HFF-Myc (cell line): ENCODE measurements around the gene PLEKHA6.

Experiments used
- DNase-seq: peaks from one replicate; pipeline ENCODE4 v3.0.0-alpha.2; 2011; ENCODE audit warnings: low read depth; ENCODE audit errors: extremely low read depth
- H3K4me3 ChIP-seq: replicated peaks from 2 replicates; pipeline ENCODE4 v1.5.1; 2011; ENCODE audit warnings: low read depth, mild to moderate bottlenecking, control low read depth, low read length
- TF ChIP-seq, protein P1 (sequence below): IDR thresholded peaks from 2 replicates; pipeline ENCODE4 v1.5.1; 2012; ENCODE audit warnings: mild to moderate bottlenecking, low read depth, low read length, control low read depth; ENCODE audit errors: missing control alignments

The PLEKHA6 gene

DNA sequence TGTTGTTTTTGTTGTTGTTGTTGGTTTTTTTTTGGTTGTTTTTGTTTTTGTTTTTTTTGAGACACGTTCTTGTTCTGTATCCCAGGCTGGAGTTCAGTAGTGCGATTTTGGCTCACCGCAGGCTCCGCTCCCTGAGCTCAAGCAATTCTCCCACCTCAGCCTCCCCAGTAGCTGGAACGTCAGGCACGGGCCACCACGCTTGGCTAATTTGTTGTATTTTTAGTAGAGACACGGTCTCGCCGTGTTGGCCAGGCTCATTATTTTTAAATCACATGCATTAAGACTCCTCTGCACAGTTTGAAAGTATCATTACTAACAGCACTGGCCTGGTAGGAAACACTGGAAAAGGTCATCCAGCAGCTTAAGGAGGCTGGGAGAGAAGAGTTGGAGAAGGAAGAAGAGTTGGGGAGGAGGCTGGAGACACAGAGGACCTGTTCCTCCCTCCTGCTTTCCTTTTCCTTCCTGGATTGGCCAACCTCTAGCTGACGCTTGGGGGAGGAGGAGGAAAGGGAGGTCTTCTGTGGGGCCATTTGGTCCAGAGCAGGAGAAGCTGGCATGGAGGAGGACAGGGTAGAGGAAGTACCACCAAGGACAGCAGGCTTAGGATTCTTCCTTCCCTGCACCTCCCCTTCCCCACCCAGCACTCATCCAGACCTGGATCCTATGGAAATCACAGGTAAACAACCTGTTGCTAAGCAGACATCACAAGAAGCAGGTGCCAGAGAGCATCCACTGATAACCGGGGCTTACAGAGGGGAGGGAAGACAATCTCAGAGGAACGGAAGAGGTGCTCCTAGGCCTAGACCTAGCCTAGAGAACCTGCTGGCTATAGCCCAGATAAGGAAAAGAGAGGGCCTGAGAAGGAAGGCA, 74.1 kb downstream of the PLEKHA6 start:
- no peak for DNase-seq
- TF ChIP-seq, protein P1, sequence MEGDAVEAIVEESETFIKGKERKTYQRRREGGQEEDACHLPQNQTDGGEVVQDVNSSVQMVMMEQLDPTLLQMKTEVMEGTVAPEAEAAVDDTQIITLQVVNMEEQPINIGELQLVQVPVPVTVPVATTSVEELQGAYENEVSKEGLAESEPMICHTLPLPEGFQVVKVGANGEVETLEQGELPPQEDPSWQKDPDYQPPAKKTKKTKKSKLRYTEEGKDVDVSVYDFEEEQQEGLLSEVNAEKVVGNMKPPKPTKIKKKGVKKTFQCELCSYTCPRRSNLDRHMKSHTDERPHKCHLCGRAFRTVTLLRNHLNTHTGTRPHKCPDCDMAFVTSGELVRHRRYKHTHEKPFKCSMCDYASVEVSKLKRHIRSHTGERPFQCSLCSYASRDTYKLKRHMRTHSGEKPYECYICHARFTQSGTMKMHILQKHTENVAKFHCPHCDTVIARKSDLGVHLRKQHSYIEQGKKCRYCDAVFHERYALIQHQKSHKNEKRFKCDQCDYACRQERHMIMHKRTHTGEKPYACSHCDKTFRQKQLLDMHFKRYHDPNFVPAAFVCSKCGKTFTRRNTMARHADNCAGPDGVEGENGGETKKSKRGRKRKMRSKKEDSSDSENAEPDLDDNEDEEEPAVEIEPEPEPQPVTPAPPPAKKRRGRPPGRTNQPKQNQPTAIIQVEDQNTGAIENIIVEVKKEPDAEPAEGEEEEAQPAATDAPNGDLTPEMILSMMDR, result no peak
- no peak overlapping the region for H3K4me3 ChIP-seq

DNA sequence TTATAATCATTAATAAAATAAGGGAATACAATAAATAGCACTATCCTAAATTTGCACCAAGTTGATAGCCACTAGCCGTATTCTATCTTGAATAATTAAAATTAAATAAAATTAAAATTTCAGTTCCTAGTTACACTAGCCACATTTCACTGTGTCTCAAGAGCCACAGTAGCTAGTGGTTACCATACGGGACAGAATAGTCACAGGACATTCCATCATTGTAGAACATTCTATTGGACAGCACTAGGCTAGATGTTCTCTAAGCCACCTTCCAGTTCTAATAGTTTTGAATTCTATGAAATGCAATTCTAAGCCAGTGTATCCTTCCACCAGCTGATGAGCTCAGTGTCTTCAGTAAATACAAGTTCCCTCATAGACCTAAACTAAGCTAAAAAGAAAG, 74.8 kb downstream of the PLEKHA6 start:
- no peak for DNase-seq
- no peak overlapping the region for H3K4me3 ChIP-seq
- TF ChIP-seq, protein P1, result no peak

DNA sequence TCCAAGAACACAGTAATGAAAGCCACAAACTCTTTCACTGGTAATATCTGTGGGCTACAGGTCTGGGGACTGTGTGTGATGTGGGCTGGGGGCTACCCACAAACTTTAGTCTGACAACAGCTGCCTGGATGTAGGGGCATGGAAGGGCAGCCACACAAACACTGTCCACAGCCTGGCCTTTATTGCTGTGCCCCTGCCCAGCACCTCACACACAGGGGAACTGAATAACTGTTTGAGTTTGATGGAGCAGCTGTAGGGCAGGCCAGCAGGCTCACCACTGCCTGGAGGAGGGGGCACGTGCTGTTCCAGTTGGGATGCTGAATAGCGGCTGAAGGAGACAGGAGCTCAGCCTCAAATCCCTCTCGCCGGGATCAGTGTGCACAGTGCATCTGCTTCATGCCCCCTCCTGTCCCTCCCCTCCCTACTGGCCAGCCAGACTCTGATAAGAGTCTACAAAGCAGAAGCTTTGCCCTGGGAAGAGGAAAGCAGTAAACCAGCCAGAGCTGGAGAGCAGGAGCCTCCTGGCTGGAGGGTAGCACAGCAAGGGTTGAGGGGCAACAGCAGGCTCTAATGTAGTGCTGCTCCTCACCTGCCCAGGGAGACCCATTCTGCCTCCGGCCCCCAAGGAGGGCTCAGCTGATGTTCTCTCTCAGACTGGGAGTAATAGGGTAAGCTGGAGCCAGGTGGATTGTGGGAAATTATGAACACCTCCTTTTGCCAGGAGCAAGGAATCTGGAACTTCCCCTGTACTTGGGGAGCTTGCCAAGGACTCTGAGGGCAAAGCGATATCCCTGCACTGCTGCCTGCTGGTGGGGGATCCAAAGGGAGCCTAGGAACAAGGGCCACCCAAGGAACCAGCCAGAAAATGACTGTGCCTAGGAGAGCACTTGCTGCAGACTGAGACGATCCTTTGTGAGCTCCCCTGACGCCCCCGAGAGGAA, 75.7 kb downstream of the PLEKHA6 start:
- no peak for DNase-seq
- no peak overlapping the region for H3K4me3 ChIP-seq
- TF ChIP-seq, protein P1, result no peak

DNA sequence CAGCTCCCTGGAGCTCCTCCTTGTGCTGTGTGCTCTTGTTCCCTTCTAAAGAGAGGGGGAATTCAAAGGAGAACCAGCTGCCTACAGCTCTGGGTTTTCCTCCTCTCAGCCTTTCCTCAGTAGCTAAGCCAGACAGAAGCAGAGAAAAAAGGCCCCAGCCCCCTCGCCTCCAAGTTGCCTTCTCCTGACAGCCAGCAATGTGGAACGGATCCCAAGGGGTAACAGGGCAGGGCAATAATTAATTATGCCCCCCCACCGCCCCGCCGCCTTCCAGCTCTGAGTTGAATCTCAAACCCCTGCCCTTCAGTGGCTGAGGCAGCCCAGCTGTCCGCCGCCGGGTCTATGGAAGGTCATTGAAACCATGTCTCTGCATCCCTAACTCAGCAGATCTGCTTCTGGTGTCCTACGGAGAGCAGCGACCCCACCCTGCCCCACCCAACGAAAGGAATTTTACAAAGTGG, 76.9 kb downstream of the PLEKHA6 start:
- no peak overlapping the region for H3K4me3 ChIP-seq
- TF ChIP-seq, protein P1, result no peak
- DNase-seq, result no peak

DNA sequence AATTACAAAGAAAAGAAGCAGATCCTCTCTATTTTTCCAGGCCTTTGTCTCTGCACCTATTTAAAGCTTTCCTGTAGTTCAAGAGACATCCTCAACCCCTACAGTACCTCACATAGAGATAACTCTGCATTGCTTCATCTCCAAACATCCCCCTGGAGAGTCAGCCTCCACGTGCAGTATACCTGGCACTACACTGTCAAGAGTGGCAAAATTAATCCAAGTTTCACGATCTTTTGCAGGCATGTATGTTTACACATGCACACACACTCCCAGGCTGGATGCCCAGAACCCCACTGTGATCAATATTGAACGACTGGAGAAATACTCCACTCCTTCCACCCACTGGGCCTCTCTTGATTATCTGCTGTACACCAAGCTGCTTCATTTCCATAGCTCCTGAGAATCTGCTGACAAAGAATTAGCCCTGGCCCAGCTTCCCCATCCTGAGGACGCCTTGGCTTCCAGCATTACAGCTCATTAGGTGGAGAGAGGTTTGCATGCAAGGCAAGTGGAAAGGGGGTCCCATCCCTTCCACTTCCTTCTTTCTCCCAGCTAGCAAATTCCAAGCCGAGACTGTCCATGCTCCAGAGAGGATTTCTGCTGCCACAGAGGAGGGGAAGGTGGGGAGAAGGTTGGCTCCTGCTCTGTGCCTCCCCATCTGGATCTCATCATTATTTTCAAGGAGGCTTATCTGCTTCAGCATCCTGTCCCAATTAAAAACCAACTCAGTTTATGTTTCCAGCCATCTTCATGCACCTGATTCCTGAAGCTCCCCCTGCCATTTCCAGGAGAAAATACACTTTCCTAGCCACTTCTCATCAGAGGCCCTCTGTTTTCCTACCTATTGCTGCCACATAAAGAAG, 79.4 kb downstream of the PLEKHA6 start:
- no peak overlapping the region for H3K4me3 ChIP-seq
- no peak for DNase-seq
- TF ChIP-seq, protein P1, result peak; percentile 16

DNA sequence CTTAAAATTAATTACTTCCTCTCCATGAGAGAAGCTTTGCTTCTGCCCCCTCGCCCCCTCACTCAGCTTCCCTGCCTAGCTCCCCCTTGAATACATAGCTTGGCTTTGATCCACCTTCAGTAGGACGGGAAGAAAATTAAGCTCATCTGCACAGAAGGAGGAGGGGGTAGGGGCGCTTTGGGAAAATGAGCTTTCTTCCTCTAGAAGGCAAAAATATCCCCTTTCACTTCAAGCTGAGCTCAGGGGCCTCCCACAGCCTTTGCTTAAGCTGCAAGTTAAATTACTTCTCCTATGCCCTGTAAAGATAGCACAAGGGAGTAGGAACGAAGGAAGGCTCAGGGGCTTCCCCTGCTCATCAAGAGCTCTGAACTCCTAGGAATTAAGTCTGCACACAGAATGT, 80.8 kb downstream of the PLEKHA6 start:
- TF ChIP-seq, protein P1, result no peak
- no peak for DNase-seq
- H3K4me3 ChIP-seq, result no peak overlapping the region
